DMS153 (cell line): Measurements from ENCODE around the gene CDCP1.
"Not testable (repeated sequence)": the region's sequence is repeated elsewhere in the genome, so short reads cannot be mapped to it uniquely, and the experiment has no call there.

Source experiments
- DNase-seq: peaks from one replicate; lab custom pipeline; 2025; lab: John Stamatoyannopoulos, UW

CDCP1 gene

DNA sequence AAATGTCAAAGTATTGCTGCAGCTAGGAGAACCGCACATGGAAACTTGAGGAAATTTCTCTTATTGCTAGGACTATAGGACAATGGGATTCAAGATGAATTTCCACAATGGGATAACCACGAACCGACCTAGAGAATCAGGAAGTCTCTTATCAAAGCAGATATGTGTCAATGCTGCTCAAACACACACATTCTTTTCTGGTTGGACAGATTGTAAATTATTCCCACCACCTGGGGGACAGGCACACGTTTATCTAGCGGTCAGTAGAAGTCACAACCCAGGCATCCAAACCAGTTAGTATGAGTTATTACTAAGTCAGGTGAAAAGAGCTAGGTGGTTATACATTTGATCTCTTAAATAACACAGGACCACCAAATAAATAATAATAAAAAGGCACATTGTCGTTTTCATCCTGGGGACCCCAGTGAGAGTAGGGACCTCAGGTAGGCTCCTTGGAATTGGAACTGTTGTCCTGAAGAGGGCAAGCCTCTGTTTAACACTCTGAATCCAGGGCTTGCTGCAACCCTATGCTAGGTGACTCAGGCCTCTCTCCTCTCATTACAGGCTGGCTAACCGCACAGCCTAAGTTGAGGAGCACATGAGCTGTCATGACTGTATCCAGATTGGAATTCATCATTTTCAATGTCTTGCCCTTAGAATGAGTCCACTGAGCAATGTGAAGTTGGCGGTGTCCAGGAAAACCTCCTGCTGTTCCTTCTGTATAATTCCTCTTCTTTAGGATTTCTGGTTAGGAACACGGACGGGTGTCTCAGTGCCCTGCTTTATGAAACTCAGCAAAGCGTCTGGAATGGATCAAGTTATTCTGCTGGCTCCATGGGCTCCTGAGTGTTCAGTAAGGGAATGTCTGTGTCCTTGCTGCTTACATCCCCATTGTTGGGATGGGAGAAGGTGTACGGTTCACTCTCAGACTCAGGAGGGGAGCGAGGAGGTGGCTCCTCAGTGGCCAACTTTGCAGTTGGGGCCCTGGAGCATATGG, 61.1 kb downstream of the CDCP1 start:
- DNase-seq, result no peak

DNA sequence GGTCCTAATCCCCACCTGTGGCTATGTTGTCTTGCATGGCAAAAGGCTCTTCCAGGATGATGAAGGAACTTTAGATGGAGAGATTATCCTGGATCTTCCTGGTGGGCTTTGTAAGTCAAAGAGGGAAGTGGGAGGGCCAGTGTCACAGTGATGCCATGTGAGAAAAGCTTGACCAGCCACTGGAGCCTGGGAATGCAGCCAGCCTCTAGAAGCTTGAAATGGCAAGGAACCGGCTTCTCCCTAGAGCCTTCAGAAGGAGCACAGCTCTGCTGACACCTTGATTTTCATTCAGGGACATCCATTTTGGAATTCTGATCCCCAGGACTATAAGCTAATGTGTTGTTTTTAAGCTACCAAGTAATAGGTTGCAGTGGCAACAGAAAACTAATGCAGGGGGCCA, 61.8 kb downstream of the CDCP1 start:
- no peak for DNase-seq

DNA sequence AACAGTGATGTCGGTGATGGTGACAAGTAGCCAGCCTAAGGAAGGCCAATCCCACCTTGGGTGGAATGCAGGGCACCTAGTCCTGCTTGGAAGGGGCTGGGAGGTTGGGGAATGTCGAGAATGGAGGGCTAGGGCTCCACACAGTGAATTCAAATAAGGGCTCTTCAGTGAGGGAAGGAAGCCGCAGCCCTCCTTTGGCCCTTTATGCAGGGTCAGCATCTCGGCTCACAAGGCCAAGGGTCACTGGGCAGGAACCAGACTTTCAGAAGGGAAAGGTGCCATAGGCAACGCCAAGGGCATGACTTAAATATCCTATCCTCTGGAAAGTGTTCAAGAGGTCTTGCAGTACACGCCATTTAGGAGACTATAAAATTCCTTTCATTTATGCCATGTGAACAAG, 63.2 kb downstream of the CDCP1 start:
- no peak for DNase-seq

DNA sequence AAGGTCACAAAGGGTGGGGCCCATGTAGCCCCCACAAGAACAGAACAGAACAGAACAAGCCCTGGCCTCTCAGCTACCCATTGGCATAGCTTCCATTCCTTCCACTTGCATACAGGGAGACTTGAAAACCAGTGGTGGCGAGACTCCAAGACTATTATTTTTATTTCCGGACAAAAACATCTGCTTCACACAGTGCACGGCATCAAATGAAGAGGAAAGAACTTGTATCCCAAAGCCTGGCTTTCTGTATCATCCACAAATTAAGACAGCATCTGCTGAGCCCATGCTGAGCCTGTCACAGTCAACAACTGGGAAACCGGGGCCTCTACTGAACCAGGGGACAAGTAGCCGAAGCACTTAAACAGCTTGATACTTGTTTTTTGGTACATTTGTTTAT, 64.0 kb downstream of the CDCP1 start:
- no peak for DNase-seq

DNA sequence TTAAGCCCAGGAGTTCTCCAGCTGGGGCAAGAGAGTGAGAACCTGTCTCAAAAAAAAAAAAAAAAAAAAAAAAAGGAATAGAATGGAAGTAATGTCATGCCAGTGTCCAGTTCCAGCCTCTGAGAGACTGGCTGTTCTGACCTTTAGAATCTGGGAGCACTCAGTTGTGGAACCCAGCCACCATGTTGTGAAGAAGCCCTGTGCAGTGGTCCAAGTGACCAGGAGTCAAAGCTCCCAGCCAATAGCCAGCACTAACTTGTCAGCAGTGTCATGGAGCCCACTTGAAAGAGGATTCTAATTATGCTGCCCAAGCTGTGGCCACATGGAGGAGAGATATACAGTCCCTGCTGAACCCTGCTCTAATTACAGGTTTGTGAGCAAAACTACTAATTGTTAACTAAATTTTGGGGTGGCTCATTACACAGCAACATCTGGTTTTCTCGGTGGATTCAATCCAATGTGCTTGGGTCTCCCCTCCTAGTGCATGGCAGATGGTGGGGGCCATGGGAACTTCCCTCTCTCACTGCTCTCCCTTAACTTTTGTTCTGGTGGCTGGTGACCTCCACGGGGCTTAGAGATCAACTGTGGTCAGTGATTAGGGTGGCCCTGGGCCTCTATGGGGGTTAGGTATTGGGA, 64.6 kb downstream of the CDCP1 start:
- no peak for DNase-seq

DNA sequence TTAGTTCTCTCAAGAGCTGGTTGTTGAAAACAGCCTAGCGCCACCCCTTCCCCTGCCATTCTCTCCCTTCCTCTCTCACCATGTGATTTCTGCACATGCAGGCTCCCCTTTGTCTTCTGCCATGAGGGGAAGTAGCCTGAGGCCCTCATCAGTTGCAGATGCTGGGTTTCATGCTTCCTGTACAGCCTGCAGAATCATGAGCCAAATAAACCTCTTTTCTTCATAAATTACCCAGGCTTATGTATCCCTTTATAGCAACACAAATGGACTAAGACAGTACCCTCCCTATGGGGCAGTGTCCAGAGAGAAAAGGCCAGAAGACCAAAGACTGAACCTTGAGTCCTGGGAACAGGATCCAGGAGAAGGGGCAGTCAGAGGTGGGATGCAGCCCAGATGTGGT, 65.4 kb downstream of the CDCP1 start:
- no peak for DNase-seq

DNA sequence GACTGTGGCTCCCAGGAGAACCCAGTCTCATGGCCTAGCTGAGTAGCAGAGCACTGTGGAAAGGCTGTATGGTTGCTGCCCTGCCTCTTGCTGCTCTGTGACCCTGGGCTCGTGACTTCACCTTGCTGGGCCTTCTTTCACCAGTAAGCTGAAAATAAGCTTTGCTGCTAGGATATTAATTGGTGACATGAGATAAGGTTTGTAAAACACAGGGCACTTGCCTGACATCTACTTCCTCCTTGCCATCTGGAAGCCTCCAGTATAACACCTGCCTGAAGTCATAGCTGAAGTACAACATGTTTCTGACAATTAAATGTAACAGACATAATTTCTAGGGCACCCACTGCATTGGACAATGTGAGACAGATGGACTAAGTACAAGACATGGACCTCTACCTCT, 66.5 kb downstream of the CDCP1 start:
- DNase-seq, result no peak

DNA sequence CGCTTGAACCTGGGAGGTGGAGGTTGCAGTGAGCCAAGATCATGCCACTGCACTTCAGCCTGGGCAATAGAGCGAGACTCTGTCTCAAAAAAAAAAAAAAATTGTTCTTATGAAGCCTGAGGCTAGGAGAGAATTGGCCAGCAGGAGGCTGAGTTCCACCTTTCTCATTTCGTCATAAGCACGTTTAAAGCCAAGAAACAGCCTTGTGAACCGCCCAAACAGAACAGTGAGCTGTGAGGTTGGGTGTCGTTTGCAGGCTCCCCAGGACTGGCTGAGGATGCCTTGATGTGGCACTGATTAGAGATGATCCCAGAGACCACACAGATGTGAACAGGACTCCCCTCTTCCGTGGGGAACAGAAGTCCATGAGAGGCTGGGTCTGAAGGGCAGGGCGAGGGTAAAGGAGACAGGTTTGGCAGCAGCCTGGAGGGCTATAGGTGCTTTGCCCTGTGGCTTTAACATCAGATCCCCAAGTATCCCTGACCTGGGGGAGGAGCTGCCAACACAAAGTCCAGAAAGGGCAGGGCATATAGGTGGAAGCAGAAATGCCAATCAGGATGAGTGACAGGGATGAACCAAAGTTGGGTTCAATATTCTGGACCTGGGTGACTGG, 67.2 kb downstream of the CDCP1 start:
- no peak for DNase-seq

DNA sequence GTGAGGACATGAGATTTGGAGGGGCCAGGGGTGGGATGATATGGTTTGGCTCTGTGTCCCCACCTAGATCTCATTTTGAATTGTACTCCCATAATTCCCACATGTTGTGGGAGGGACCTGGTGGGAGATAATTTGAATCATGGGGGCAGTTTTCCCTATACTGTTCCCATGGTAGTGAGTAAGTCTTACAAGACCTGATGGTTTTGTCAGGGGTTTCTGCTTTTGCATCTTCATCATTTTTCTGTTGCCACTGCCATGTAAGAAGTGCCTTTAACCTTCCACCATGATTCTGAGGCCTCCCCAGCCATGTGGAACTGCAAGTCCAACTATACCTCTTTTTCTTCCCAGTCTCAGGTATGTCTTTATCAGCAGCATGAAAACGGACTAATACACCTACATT, 67.9 kb downstream of the CDCP1 start:
- DNase-seq, result not testable (repeated sequence)

DNA sequence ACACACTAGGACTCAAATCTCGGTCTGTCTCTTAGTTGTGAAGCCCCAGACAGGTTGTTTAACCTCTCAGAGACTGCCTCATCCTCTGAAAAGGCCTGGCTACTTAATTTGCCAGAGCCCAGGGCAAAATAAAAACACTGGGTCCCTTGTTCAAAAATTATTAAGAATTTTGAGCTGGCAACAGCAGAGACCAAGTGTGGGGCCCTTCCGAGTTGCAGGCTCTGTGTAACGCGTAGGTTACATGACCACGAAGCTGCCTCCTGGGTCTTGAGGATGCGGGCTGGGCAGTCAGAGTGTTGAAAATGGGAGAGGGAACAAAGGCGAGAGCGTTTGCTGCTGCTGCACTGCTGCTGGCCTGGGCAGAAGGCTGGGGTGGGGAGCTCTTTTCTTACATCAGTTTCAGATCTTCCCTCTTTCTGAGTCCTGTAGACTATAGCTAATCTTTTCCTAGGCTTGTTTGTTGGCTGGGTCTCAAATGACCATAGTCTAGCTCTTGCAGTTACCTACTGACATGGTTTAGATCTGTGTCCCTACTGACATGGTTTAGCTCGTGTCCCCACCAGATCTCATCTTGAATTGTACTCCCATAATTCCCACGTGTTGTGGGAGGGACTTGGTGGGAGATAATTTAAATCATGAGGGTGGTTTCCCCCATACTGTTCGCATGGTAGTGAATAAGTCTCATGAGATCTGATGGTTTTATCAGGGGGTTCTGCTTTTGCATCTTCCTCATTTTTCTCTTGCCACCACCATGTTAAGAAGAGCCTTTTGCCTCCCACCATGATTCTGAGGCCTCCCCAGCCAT, 70.2 kb downstream of the CDCP1 start:
- DNase-seq, result no peak

DNA sequence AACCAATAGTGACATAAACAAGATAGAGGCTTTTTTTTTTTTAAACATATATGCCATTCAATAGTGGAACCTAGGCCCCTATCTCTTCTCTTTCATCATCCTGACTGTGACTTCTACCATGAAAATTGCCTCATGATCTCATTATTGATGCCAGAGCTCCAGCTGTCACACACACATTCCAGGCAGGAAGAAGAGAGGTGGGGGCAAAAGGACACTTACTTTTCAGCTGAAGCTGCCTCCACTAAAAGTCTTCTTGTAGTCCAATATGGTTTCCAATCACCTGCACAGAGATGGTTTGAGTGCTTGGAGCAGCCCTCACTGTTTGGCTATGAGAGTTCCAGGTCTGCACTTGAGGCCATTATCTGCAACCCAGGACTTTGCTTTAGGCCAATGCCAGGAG, 75.1 kb downstream of the CDCP1 start:
- DNase-seq, result no peak

DNA sequence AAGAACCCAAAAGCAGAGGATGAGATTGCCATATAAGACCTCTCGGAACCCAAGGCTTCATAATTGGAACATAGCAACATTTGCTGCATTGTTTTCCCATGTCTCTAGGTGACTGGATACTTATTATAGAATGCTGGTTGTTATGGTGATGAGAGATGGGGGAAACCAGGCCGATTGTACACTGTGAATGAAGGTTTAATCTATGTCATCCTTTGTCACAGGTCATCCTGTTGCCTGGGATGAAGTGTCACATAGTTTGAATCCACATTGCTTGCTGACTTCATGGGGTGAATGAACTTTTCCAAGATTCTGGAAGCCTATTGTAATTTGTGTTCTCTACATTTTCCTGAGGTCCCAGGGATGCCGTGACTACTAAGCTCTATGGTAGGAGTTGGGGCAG, 78.2 kb downstream of the CDCP1 start:
- DNase-seq, result no peak

DNA sequence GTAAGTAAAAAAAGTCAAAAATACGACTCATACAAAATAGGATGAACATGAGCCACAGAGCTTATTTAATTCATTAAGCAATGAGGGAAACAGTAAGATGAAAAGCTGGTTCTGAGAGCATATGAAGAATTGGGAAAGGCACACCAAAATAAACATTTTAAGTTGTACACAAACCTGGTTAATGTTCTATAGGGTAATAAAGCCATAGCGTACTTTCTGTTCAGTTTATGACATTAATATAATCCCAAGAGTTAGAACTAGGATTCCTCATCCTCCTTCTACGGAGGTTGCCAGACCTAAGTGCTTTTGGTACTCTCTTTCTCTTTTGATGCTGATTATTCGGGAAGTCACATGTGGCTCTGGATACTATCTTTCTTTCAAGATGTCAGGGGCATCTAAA, 78.7 kb downstream of the CDCP1 start:
- no peak for DNase-seq

DNA sequence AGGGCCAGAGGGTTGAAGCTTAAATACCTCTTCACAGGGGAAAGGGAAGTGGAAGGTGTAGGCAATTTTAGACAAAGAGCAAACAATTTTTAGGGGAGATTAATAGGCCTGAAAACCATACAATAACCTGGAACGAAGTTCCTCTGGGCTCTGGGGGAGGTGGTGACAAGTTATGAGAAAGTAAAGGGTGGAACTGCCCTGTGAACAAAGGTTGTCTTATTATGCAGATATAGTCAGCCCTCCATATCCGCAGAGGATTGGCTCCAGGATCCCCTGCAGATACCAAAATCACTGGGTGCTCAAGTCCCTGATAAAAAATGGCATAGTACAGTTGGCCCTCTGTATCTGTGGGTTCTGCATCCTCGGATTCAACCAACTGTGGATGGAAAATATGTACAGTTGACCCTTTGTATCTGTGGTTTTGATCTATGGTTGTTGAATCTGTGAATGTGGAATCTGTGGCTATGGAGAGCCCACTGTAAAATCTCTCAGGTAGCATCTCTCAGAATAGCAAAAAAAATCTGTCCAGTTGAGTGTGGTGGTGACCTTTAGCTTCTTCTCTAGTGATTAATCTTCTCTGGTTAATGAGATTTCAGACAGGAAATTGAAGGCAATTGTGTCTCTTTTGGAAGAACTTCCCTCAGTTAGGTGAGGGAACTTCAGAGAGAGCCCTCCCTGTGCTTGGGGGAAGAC, 79.9 kb downstream of the CDCP1 start:
- no peak for DNase-seq

DNA sequence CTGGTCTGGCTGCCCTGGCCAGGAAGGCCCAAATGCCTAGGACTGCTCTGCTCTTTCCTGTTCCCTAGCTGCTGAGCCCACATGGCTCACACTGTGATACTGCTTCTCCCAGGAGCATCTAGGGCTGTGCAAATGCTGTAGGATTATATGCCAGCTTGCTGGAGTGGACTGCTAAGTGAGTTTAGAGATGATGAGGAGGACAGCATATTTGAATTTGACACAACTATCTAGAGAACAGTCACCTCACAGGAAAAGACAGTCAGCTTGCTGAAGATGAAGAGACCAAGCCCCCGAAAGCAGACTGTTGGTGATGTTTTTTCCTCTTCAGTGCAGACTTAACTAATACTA, 80.8 kb downstream of the CDCP1 start:
- DNase-seq, result no peak

DNA sequence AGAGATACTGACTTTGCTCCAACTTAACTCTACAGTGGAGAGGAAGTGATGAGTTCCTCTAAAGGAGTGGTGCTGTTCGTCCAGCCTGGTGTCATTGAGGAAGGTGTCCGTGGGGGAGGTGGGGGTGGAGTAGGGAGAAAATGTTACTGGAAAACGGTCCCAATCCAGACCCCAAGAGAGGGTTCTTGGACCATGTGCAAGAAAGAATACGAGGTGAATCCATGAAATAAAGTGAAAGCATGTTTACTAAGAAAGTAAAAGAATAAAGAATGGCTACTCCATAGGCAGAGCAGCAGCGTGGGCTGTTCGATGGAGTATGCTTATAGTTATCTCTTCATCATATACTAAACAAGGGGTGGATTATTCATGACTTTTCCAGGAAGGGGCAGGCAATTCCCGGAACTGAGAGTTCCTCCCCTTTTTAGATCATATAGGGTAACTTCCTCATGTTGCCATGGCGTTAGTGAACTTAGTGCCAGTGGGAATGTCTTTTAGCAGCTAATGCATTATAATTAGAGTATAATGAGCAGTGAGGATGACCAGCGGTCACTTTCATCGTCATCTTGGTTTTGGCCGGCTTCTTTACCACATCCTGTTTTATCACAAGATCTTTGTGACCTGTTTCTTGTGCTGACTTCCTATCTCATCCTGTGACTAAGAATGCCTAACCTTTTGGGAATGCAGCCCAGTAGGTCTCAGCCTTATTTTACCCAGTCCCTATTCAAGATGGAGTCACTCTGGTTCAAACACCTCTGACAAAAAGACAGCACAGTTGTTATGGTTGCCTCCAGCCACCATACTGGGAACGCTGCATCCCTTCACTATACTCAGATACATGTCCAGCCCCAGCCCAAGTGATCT, 81.4 kb downstream of the CDCP1 start:
- no peak for DNase-seq

DNA sequence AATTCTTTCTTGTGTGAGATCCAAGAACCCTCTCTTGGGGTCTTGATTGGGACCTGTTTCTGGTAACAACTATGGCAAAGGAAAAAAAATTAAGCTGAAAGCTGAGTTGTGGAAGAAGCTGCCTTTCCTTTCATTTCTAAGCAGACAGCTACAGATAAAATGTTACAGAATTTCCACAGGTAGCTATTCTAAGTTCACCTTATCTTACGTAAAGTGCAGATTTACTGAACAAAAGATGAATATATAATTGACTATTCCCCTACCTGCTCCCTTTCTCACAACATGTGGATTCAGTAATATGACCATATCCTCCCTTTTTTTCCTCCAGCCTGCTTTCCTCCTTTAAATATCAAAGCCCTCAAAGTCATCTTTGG, 83.5 kb downstream of the CDCP1 start:
- no peak for DNase-seq

DNA sequence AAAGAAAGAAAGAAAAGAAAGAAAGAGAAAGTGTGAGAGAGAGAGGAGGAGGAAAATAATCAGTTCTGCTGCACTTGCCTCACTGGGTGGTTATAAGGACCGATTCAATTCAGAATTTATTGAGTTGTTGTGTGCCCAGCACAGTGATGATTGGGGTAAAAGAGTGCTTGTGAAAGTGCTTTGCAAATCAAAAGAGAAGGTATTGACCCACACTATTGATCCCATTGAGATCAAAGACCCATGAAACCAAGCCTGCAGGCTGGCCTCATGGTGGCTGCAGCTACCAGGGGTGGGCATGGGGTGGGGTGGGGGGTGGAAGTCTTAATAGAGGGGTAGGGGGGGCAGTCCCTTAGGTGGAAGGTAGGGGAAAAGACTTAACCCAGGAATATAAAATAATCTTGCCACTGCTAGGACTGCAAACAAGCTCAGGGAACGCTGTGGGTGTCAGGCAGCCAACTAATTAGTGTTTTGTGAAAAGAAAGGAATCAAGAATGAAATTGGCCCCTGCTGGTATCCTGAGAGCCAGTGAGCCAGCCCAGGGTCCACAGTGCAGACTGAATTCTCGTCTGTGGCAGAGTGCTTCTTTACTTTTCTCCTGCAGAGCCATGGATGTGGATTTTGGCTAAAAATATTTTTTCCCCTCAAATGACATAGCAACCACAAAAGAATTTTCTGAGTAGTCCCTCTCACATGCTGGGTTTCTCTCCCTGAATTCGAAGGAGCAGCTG, 85.8 kb downstream of the CDCP1 start:
- DNase-seq, result no peak

DNA sequence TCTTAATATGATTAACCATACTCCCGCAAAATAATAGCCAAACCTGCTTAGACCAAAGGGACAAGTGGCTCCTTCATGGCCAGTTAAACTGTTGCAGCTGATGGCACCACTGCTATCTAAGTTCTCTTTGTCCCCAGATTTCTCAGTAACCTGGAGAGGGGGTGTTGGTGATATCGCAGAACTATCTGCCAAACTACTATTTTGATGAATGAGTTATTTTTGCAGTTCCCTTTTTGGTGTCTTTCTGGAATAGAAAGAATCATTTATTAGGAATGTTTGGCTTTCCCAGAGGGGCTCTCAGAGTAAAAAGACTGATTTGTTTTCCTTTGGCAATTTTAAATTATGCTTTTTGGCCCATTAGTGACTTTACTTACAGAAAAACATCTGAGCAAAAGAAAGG, 87.0 kb downstream of the CDCP1 start:
- no peak for DNase-seq

DNA sequence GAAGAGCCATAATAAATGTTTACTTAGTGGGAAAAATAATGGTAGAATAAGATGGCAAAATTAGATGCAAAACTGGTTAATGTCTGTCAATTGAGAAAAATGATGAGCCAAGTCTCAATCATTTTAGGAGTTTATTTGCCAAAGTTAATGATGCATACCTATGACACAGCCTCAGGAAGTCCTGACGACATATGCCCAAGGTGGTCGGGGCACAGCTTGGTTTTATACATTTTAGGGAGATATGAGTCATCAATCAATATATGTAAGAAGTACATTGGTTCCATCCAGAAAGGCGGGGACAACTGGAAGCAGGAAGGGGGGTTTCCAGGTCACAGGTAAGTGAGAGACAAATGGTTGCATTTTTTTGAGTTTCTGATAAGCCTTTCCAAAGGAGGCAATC, 88.6 kb downstream of the CDCP1 start:
- DNase-seq, result no peak
